ENCODE results near the gene GABBR2.

GRCh38 chr9:98445576-98445975, 263.2 kb downstream of the GABBR2 start:
- TF ChIP-seq CTCF (IDR thresholded peaks at IDR 0.05; ENCODE audit: control extremely low read depth in 1 of 3, insufficient read depth in 1 of 3, low read depth in 1 of 3, low read length in 3 of 3), result peak in 1 of 3 experiments; percentile 6; a peak in 1 of 4 replicates
- TF ChIP-seq SIRT6 (IDR thresholded peaks at IDR 0.05; ENCODE audit: low read length), result no peak

All from H1 (cell line).